Sigmoid colon (tissue), 4 donors: ENCODE data around the gene UROC1.

Experiments used
- CTCF ChIP-seq, 4 experiments: fragments of 450-650 bp in 3 of 4; fragments of 200-600 bp in 1 of 4; IDR thresholded peaks; one replicate each; pipeline ENCODE4 v1.5.1; 2016 to 2019; ENCODE audit warnings: antibody characterized with exemption in 4 of 4, mild to moderate bottlenecking in 3 of 4, moderate library complexity in 2 of 4
- POLR2A ChIP-seq, 2 donors: fragments of 450-650 bp; IDR thresholded peaks; one replicate each; pipeline ENCODE4 v1.6.1; 2016; ENCODE audit warnings: antibody characterized with exemption in 2 of 2, mild to moderate bottlenecking in 2 of 2, moderate library complexity in 2 of 2
- POLR2AphosphoS5 ChIP-seq, 4 donors: sonication (generic); formaldehyde crosslinking; IDR thresholded peaks; one replicate each; pipeline ENCODE4 v1.6.1; 2017; ENCODE audit warnings: antibody characterized with exemption in 4 of 4

GRCh38 chr3:126459763-126460127 is 57.8 kb downstream of the UROC1 start:
- TF ChIP-seq CTCF (IDR thresholded peaks at IDR 0.05), result no peak
- TF ChIP-seq POLR2AphosphoS5 (IDR thresholded peaks at IDR 0.05), result no peak
- no peak for TF ChIP-seq POLR2A (IDR thresholded peaks at IDR 0.05)
